HG03558 (cell line): ENCODE results near the gene GBF1.

Experiments
- ATAC-seq: cut with Tn5 transposase; IDR thresholded peaks from one replicate; pipeline ENCODE4 v1.9.1; 2021; ENCODE audit warnings: moderate number of reproducible peaks; ENCODE audit not compliant: unreplicated experiment; ENCODE audit errors: extremely low read depth

The GBF1 gene

GRCh38 chr10:102384053-102384452, 138.7 kb downstream of the GBF1 start:
- ATAC-seq = no peak

DNA sequence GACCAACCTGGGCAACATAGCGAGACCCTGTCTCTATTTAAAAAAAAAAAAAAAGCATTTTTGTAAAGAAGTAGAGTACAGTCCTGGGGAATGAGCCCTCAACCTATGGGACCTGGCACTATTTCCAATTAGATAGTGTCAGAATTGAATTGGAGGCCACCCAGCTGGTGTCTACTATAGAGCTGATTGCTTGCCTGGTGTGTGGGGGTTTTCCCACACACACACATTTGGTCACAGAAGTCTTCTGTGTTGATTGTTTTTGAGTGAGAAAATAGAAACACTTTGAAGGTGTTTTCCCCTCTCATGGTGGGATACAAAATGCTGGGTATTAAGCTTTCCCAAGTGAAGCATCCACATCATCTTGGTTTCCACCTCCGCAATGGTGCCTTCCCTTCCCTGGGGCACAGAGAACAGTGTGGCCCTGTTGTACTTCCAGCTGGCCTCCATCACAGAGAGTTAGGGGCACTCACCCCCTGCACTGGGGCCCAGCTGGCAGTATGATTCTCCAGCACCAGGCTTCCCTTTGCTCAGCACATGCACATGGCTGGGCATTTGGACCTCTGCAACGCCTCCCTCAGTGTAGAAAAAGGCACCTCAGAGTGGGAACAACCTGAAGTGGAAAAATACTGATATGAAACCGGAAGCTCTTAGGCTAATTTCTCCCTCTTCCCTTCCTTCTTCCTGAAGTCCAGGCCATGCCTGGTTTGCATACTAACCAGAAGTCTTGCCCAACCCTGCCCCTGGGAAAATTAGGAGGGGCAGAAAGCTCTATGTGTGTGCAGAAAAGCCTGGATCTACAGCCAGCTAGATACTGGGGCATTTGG, 139.5 kb downstream of the GBF1 start:
- no peak for ATAC-seq

GRCh38 chr10:102389894-102390293, 144.6 kb downstream of the GBF1 start:
- ATAC-seq = no peak

DNA sequence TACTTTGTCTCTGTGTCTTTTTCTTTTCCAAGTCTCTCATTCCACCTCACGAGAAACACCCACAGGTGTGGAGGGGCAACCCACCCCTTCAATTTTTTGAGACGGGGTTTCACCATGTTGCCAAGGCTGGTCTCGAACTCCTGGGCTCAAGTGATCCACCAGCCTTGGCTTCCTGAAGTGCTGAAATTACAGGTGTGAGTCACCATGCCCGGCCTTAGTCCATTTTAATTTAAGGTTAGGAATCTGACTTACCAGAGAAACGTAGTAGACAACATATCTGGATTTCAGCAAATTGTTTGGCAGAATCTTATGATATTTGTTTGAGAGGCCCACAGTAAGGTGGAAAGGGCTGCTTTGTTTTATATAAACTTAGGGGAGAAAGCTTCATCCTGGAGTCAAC, 147.0 kb downstream of the GBF1 start:
- ATAC-seq = no peak

DNA sequence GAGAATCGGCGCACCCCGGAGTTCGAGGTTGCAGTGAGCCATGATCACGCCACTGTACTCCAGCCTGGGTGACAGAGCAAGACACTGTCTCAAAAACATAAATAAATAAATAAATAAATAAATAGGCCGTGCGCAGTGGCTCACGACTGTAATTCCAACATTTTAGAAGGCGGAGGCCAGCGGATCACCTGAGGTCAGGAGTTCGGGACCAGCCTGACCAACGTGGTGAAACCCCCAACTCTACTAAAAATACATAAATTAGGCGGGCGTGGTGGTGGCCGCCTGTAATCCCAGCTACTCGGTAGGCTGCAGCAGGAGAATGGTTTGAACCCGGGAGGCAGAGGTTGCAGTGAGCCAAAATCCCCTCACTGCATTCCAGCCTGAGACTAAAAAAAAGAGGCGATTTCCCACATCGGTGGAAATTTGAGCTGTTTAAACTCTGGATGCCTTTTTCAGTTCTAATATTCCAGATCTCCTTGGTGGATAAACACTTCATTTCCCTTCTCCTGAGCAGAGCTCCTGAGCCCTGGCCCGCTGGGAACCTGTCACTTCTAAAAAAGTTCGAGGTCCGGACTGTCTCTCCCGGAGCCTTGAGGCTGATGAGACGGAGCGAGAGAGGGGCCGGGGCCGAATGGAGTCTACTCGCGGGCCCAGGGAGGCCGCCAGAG, 148.2 kb downstream of the GBF1 start:
- no peak for ATAC-seq

GRCh38 chr10:102394079-102394800, 148.9 kb downstream of the GBF1 start:
- ATAC-seq = peak; percentile 42

- ATAC-seq = no peak
These were observed 149.6 kb downstream of the GBF1 start for GRCh38 chr10:102394801-102395399.

- no peak for ATAC-seq
These were observed 150.3 kb downstream of the GBF1 start, which contains the start of gene NFKB2 for GRCh38 chr10:102395400-102396316. TSS of gene NFKB2 (plus strand) at chr10:102395705. CDS start at chr10:102395960, 255 bp downstream.

- no peak for ATAC-seq
These were observed 151.0 kb downstream of the GBF1 start for GRCh38 chr10:102396317-102396650.

DNA sequence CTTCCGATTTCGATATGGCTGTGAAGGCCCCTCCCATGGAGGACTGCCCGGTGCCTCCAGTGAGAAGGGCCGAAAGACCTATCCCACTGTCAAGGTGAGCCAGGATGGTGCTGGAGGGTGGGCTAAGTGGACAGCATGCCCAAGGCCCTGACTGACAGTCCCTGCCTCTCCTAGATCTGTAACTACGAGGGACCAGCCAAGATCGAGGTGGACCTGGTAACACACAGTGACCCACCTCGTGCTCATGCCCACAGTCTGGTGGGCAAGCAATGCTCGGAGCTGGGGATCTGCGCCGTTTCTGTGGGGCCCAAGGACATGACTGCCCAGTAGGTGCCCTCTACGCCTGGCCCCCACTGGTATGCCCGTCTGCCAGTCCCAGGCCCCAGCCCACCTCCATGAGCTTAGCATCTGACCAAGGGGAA, 151.4 kb downstream of the GBF1 start:
- no peak for ATAC-seq

GRCh38 chr10:102397222-102398171, 152.2 kb downstream of the GBF1 start:
- ATAC-seq = no peak

GRCh38 chr10:102398172-102399020, 153.1 kb downstream of the GBF1 start:
- no peak for ATAC-seq

- no peak for ATAC-seq
These were observed 154.1 kb downstream of the GBF1 start for GRCh38 chr10:102399217-102400021.

DNA sequence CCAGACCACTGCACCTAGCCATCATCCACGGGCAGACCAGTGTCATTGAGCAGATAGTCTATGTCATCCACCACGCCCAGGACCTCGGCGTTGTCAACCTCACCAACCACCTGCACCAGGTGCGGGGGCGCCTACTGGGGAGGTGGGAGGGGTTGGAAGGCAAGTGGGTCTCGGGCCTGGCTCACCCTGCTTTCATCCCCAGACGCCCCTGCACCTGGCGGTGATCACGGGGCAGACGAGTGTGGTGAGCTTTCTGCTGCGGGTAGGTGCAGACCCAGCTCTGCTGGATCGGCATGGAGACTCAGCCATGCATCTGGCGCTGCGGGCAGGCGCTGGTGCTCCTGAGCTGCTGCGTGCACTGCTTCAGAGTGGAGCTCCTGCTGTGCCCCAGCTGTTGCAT, 154.7 kb downstream of the GBF1 start:
- no peak for ATAC-seq

DNA sequence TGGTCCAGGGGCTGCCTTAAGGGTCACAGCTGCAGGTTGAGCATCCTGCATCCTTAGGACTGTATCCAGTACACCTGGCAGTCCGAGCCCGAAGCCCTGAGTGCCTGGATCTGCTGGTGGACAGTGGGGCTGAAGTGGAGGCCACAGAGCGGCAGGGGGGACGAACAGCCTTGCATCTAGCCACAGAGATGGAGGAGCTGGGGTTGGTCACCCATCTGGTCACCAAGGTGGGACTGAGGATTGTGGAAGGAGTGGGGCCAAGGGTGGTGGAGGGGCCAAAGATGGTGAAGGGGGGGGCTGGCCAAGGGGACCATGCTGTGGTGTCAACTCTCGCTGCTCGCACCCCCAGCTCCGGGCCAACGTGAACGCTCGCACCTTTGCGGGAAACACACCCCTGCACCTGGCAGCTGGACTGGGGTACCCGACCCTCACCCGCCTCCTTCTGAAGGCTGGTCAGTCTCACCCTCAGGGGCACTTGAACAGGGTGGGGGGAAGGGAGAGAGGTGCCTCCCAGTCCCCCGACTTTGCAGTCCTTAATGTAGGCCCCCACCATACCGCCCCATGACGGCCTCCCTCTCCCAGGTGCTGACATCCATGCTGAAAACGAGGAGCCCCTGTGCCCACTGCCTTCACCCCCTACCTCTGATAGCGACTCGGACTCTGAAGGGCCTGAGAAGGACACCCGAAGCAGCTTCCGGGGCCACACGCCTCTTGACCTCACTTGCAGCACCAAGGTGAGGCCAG, 155.4 kb downstream of the GBF1 start:
- no peak for ATAC-seq

DNA sequence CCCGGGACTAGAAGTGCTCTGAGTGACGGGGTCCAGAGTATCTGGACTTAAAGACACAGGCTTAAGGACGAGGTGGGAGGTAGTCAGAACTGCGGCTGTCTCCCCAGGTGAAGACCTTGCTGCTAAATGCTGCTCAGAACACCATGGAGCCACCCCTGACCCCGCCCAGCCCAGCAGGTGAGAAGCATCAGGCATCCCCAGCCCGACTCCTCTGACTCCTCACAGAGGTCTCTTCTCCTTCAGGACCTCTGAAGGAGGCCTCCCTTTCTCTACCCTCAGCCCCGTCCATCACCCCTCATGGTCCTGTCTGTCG, 156.0 kb downstream of the GBF1 start:
- ATAC-seq = no peak
